Cardiac fibroblast (primary cell): ENCODE measurements around the gene ATG5.

Experiments used
- DNase-seq, 2 donors: peaks; one replicate each; pipeline versions ENCODE4 v3.0.0 to v3.0.0-alpha.2; 2010; ENCODE audit warnings: low read depth in 2 of 2
- H3K4me3 ChIP-seq, 2 donors: replicated peaks in 1 of 2; 1 replicate in 1 of 2; 2 replicates in 1 of 2; pipeline ENCODE4 v1.5.1; 2011; ENCODE audit warnings: low read depth in 2 of 2, low read length in 2 of 2, mild to moderate bottlenecking in 2 of 2, moderate library complexity in 1 of 2
- CTCF ChIP-seq: IDR thresholded peaks from one replicate; pipeline ENCODE4 v1.5.1; 2011; ENCODE audit warnings: low read depth, mild to moderate bottlenecking, low read length, inconsistent platforms

Gene ATG5

GRCh38 chr6:106143665-106144064 lies 181.9 kb downstream of the ATG5 start:
- H3K4me3 ChIP-seq, result no peak overlapping the region
- no peak for DNase-seq
- TF ChIP-seq CTCF, result no peak

GRCh38 chr6:106142876-106143431 lies 182.6 kb downstream of the ATG5 start:
- DNase-seq, result no peak
- no peak for TF ChIP-seq CTCF
- no peak overlapping the region for H3K4me3 ChIP-seq

GRCh38 chr6:106141441-106142237 lies 183.9 kb downstream of the ATG5 start:
- H3K4me3 ChIP-seq, result no peak overlapping the region
- no peak for DNase-seq

GRCh38 chr6:106138151-106138550 lies 187.4 kb downstream of the ATG5 start:
- H3K4me3 ChIP-seq, result no peak overlapping the region
- DNase-seq, result no peak
- TF ChIP-seq CTCF, result no peak

More at GRCh38 chr6:106141441-106142237, 183.9 kb downstream of the ATG5 start:
- no peak for TF ChIP-seq CTCF

- H3K4me3 ChIP-seq, result no peak overlapping the region
- DNase-seq, result no peak
- no peak for TF ChIP-seq CTCF
Measured at GRCh38 chr6:106136845-106137244, 188.7 kb downstream of the ATG5 start.

- no peak for TF ChIP-seq CTCF
- no peak for DNase-seq
- H3K4me3 ChIP-seq, result no peak overlapping the region
Measured at GRCh38 chr6:106135911-106136571, 189.5 kb downstream of the ATG5 start.
